ENCODE results near the gene GRM8.

GRM8 gene

DNA sequence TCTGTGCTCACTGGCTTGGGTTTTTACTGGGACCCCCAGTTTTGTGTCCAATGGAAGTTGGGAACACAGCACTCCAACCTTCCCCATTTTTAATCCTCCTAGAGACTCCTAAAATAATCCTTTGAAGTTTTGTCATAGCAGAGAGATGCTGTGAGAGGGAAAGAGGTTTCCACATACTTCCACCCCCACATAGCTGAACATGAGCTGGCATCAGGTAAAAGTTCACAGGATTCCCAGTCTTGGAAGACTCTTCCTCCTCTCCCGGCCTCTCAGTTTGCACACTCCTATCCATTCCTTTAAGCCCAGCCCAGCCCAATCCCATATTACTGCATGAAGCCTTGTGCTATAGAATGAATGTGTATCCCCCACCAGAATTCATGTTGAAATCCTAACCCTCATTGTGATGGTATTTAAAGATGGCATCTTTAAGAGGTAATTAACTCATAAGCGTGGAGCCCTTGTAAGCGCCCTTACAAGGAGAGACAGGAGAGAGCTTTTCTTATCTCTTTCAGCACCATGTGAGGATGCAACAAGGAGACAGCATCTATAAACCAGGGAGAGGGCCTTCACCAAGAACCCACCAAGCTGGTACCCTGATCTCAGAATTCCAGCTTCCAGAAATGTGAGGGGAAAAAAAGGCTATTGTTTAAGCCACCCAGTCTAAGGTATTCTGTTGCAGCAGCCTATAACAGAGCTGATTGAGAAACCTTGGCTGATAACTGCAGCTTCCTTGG, 22.4 kb downstream of the GRM8 start:
- no peak for DNase-seq (ENCODE audit: low read depth)

DNA sequence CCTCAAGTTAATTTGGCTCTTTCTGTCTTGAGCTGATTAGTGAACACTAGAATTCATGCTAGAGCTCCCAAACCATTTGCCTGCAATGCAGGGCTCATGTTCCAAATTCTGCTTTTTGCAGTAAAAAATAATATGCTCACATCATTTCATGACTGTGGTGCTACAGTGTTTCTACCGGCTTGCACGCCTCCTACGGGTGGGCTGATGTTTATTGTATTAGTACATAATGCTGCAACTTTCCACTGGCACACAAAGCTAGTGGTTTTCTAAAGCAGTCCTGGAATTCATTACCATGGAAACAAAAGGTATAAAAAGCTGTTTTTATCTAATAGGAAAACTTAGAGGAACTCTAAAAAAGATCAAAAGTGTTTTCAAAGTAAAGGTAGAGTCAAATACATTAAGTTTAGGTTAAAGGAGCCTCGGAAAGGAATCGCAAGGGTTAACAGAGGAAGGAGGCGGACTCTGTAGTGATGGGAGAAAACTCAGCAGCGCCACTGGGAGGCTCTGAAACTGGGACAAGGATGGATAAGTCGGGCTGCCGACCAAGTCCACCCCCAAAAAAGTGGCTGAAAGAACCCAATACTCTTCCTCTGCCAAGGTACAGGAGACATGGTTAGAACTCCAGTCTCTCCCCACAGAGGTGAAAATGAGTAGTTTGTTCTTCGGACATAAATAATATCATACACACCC, 25.9 kb downstream of the GRM8 start:
- DNase-seq (ENCODE audit: low read depth): no peak

- DNase-seq (ENCODE audit: low read depth): no peak
These were observed 31.0 kb downstream of the GRM8 start for GRCh38 chr7:127221731-127222130.

- DNase-seq (ENCODE audit: low read depth): no peak
These were observed 37.6 kb downstream of the GRM8 start for GRCh38 chr7:127214956-127215718.

- no peak for DNase-seq (ENCODE audit: low read depth)
These were observed 42.9 kb downstream of the GRM8 start for GRCh38 chr7:127209886-127210285.

GRCh38 chr7:127208860-127209259, 43.9 kb downstream of the GRM8 start:
- DNase-seq (ENCODE audit: low read depth): no peak

- no peak for DNase-seq (ENCODE audit: low read depth)
These were observed 44.4 kb downstream of the GRM8 start for GRCh38 chr7:127208351-127208750.

- DNase-seq (ENCODE audit: low read depth): no peak
These were observed 44.9 kb downstream of the GRM8 start for GRCh38 chr7:127207806-127208205.

DNA sequence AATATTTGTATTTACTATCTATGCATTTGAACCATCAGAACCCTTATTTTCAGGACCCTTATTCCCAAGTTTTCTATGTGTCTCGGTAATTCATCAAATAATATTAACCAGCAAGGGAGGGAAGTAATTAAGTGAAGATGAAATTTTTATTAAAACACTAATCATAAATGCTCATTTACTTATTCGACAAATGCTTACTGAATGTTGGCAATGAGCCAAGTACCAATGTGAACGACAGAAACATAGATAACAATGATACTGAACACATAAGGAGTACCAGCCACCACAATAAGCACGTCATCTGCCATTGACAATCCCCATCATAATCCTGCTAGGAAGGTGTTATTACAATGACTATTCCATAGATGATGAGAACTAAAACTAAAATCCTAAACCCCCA, 45.5 kb downstream of the GRM8 start:
- DNase-seq (ENCODE audit: low read depth): no peak

- no peak for DNase-seq (ENCODE audit: low read depth)
These were observed 58.2 kb downstream of the GRM8 start for GRCh38 chr7:127194571-127194970.

DNA sequence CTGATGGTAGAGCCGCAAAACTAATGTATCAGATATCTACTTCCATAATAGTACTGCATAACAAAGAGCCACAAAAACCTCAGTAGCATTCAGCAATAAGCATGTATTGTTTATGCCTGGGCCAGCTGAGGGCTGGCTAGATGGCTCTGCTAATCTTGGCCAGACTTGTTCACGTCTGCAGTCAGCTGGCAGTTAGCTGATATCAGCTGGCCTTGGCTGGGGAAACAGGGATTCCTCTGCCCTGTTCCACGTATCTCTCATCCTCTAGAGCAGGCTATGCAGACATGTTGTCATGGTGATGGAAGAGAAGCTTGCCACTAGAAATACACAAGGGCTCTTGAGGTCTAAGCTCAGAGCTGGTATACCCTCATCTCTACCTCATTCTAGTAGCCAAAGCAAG, 62.9 kb downstream of the GRM8 start:
- no peak for DNase-seq (ENCODE audit: low read depth)

GRCh38 chr7:127189074-127189473, 63.7 kb downstream of the GRM8 start:
- DNase-seq (ENCODE audit: low read depth): no peak

- no peak for DNase-seq (ENCODE audit: low read depth)
These were observed 65.0 kb downstream of the GRM8 start for GRCh38 chr7:127187740-127188139.

DNA sequence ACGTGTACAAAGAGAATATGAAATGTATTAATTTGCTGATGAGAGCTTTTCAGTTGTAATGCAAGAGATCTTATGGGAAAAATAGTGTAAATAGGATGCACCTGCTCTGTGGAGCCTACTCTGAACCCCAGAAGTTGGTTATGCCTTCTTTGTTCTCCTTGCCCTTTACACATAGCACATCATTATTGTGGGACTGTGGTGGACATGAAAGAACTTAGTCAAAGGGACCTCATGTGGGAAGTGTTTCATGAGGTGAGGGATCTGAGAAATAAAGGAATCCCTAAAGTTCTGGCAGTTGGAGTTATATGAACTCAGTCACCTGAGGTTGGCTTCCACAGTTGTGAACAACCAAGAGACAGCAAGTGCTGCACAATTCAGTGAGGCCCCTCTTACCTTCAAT, 66.1 kb downstream of the GRM8 start:
- no peak for DNase-seq (ENCODE audit: low read depth)

DNA sequence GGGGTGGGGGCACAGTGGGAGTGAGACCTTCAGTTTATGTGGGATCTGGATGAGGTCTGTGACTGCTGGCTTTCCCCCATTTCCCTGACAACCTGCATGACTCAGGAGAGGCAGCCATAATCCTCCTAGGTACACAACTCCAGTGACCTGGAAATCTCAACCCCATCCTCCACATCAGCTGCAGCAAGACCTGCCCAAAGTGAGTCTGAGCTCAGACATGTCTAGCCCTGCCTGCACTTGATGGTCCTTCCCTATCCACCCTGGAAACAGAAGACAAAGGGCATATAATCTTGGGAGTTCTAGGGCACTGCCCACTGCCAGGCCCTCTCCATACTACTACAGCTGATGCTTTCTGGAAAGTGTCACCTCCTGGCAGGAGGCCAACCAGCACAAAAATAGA, 75.6 kb downstream of the GRM8 start:
- DNase-seq (ENCODE audit: low read depth): no peak

DNA sequence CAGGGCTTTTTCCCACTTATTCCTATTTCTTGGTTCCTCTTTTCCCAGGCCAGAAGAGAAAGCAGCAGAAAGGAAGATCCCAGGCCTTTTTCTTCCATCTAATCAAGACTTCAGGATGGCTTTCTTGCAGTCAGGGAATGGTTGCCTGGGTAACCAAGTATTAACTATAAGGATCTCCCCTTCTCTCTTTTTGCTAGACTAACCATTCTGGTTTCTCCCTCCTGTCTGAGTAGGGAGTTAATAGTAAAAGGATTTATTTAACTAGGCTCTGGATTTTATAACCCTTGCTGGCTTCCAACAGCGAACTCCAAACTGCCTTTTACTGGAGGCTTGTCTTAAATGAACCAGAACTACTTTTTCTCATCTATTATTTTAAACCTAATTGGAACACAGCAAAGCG, 90.4 kb downstream of the GRM8 start:
- DNase-seq (ENCODE audit: low read depth): no peak

GRCh38 chr7:127158659-127159058, 94.1 kb downstream of the GRM8 start:
- no peak for DNase-seq (ENCODE audit: low read depth)

GRCh38 chr7:127154958-127155357, 97.8 kb downstream of the GRM8 start:
- no peak for DNase-seq (ENCODE audit: low read depth)

- no peak for DNase-seq (ENCODE audit: low read depth)
These were observed 98.6 kb downstream of the GRM8 start for GRCh38 chr7:127154101-127154500.

- no peak for DNase-seq (ENCODE audit: low read depth)
These were observed 99.4 kb downstream of the GRM8 start for GRCh38 chr7:127153315-127153714.

DNA sequence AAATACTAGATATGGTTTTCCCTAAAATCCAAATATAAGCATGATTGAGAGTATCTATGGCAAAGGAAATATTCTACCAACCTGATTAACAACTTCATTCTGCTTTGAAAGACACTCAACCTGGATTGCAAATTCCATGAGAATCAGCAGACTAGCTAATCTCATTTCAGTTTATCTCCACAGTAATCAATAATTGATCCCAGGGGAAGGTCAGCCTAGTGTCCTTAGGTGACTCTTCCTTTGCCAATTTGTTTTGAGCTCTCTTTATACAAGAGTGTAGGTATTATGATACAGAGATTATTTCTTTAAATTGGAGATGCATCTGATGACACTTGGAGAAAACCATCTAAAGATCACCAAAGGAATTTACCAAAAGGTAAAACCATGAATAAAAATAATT, 100.3 kb downstream of the GRM8 start:
- DNase-seq (ENCODE audit: low read depth): no peak

DNA sequence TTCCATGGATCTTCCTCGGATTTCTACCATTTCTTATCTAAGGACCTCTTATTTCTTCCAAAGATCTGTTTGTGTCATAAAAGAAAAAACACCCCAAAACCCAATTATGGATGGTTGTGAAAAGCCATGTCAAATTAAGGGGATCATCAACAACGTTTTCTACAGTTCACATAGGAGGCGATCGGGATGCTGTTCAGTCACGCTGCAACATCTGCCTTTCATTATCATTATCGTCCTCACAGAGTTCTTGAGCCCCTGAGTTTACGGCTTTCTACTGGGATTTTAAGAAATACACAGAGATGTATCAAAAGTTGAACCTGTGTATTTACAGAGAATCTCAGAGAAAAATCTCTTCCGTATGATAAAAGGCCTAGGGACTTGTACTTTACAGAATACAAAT, 101.4 kb downstream of the GRM8 start:
- no peak for DNase-seq (ENCODE audit: low read depth)

GRCh38 chr7:127150543-127150942, 102.2 kb downstream of the GRM8 start:
- DNase-seq (ENCODE audit: low read depth): no peak
